Smooth muscle cell of the pulmonary artery (primary cell): ENCODE results near the gene NAPB. TPM values are rescaled to one million over a fixed set of nuclear protein-coding genes. Genes with fewer than 3 reads are reported as not detected.

Experiments used
- total RNA-seq: library from RNA; depleted of rRNA; stranded (reverse); fragments of >200 nt; gene quantifications from 2 replicates; pipeline ENCODE4 v1.2.3, GENCODE V29; 2014

NAPB gene
- total RNA-seq = 10.8 and 11.7 TPM in 2 replicates

DNA sequence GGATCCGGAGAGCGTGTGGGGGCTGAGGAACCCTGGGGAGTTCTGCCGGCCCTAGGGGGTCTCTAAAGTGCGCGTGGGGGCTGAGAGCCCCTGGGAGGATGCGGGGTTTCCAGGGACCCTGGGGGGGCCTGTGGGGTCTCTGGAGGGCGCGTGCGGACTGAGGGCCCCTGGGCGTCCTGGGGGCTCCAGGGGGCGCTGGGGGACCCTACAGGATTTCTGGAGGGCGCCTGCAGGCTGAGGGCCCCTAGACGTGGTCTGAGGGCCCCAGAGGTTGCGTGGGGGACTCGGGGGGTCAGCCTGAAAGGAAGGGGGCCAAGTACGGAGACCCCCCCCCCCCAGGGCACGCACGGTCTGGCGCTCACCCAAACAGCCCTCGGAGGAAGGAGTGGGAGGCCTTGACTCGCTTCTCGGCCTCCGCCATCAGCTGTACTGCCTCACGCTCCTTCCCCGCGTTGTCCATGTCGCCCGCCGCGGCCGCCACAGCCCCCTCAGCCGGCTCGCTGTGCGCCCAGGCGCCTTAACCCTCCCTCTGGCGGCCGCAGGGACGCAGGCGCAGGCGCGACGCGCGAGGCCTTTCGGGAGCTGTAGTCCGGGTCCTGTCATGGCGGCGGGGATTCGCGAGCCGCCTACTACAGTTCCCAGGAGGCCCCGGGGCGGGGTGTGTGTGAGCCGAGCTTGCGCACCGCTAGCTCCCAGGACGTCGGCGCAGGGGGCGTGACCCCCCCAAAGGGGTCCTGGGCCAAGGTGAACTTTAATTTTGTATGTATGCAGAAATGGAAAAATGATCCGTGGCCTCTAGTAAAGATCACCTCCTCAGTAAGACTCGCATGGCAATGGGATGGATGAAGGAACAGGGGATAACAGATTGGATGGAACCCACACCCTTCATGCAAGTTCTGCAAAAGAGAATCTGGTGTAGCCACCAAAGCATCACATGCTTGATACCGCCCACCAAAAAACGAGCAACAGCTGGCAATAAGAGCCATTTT lies at the start of gene NAPB:
NAPB (minus strand) TSS at position 546 of the 989 bp plus-strand sequence; CDS start at position 460, 86 bp downstream.

DNA sequence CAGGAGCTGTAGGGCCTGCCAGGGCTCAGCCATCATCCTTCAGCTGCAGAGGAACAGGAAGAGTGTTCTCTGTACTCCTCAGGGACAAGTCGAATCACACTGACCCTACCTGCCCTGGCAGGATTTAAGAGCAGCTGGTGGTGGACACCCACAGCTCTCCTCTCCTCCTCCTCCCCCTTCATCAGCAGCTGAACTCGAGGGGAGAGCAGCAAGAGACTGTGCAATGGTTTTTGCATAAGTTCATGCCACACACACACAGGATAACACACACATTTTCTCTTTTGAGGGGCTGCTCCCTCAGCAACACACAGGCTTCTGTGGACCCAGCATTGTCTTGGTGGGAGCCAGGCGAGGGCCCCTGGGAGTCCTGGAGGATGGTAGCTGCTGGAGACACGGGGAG lies 31.5 kb upstream of the NAPB start, which contains the start of gene CST11:
CST11 (minus strand) TSS at position 101 of the 400 bp plus-strand sequence; CDS start at position 36, 65 bp downstream.

GRCh38 chr20:23361476-23362391 lies 59.6 kb downstream of the NAPB start, which contains the start of gene GZF1:
GZF1 (plus strand) TSS chr20:23362182; CDS start chr20:23364384, 2,202 bp downstream.

GRCh38 chr20:23350196-23350903 lies 70.9 kb downstream of the NAPB start, which contains the start of gene NXT1:
NXT1 (plus strand) TSS chr20:23350791; CDS start chr20:23354042, 3,251 bp downstream.

Other genes starting within 250 kb of the NAPB start
- 11.5 and 21.1 TPM in 2 replicates for gene NXT1, start 70.7 kb downstream of the NAPB start, total RNA-seq
- gene GZF1, start 59.3 kb downstream of the NAPB start, total RNA-seq = 32.5 and 32.7 TPM in 2 replicates
- not detected in 2 replicates for gene CSTL1, start 18.2 kb upstream of the NAPB start, total RNA-seq
- not detected in 2 replicates for gene CST11, start 31.4 kb upstream of the NAPB start, total RNA-seq
- not detected in 2 replicates for gene CST8, start 69.6 kb upstream of the NAPB start, total RNA-seq
- gene CST9L, start 147.0 kb upstream of the NAPB start, total RNA-seq = not detected in 2 replicates
- not detected in 2 replicates for gene CST9, start 184.4 kb upstream of the NAPB start, total RNA-seq
- gene CST3, start 216.5 kb upstream of the NAPB start, total RNA-seq = 425 and 515 TPM in 2 replicates